ENCODE data around the gene MED4.
A peak's percentile ranks its signal among the peaks of the same experiment; 100 is the strongest.

Gene MED4

DNA sequence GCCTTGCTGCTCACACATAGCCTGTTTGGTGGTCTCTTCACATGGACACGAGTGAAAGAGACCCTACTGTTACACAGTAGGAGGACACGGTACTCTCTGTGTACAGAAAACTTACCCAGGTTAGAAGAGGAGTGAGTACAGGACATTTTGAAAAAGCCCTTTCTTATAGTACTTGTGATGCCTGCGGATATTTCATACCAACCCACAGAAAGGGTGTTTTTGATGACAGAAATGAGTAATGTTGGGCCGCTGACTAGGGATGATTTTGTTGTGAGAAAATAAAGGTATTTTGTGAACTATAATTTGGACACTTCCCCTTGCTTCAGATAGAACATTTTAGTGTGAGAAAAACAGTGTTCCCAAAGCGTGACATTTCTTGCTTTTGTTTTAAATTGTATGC is 39.2 kb downstream of the MED4 start:
- peaks cover 45% of the 10 kb centered on the region for H3K9me3 Mint-ChIP-seq
- H3K4me3 Mint-ChIP-seq: no peak overlapping the region
- H3K4me1 Mint-ChIP-seq: no peaks in the 10 kb centered on the region
- peak overlapping the region; percentile 38 for H3K27ac Mint-ChIP-seq
- H3K27me3 Mint-ChIP-seq (ENCODE audit: low read depth, poor library complexity): peaks cover 4% of the 10 kb centered on the region
- TF ChIP-seq, protein P1, sequence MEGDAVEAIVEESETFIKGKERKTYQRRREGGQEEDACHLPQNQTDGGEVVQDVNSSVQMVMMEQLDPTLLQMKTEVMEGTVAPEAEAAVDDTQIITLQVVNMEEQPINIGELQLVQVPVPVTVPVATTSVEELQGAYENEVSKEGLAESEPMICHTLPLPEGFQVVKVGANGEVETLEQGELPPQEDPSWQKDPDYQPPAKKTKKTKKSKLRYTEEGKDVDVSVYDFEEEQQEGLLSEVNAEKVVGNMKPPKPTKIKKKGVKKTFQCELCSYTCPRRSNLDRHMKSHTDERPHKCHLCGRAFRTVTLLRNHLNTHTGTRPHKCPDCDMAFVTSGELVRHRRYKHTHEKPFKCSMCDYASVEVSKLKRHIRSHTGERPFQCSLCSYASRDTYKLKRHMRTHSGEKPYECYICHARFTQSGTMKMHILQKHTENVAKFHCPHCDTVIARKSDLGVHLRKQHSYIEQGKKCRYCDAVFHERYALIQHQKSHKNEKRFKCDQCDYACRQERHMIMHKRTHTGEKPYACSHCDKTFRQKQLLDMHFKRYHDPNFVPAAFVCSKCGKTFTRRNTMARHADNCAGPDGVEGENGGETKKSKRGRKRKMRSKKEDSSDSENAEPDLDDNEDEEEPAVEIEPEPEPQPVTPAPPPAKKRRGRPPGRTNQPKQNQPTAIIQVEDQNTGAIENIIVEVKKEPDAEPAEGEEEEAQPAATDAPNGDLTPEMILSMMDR (IDR thresholded peaks at IDR 0.05): no peak
- DNase-seq: no peak
- H3K36me3 Mint-ChIP-seq (ENCODE audit: low read depth): peaks cover 79% of the 10 kb centered on the region

DNA sequence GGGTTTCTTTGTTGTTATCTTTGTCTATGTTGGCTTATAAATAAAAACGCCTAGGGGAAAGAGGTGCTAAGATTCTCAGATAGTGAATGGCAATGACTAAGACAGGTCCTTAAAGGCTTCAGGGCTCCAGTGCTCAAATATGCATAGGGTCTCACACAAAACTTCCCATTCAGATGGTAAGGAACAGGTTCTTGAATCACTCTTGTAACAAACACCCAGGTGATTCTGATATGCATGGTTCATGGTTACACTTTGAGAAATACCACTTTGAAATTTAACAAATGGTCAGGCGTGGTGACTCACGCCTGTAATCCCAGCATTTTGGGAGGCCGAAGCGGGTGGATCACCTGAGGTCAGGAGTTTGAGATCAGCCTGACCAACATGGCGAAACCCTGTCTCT is 40.3 kb downstream of the MED4 start:
- peaks cover 34% of the 10 kb centered on the region for H3K9me3 Mint-ChIP-seq
- no peaks in the 10 kb centered on the region for H3K4me1 Mint-ChIP-seq
- H3K4me3 Mint-ChIP-seq: no peak overlapping the region
- TF ChIP-seq, protein P1 (IDR thresholded peaks at IDR 0.05): no peak
- no peak for DNase-seq
- H3K27ac Mint-ChIP-seq: no peak overlapping the region
- H3K36me3 Mint-ChIP-seq (ENCODE audit: low read depth): peaks cover 72% of the 10 kb centered on the region
- peaks cover 4% of the 10 kb centered on the region for H3K27me3 Mint-ChIP-seq (ENCODE audit: low read depth, poor library complexity)

DNA sequence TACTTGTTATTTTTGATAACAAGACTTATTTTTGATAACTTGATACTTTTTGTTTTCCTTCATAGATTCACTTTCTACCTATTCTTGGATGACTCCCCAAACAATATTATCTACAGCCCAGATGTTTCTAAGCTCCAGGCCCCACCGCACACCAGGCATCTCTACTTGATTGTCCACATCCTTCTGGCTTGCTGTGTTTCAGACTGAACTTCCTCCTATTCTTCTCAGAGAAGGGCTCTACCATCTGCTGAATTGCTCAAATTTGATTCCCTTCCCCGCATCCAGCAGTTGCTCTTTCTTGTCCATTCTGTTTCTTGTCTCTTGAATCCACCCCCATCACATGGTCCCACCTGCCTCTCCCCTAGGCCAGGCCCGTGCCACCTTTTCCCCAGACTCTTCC is 44.4 kb downstream of the MED4 start:
- Mint-ChIP-seq H3K4me3 (no peak overlapping the region), H3K4me1 (no peaks in the 10 kb centered on the region), H3K9me3 (no peaks in the 10 kb centered on the region), H3K27ac (no peak overlapping the region), H3K36me3 (ENCODE audit: low read depth) (peaks cover 48% of the 10 kb centered on the region), H3K27me3 (ENCODE audit: low read depth, poor library complexity) (no peaks in the 10 kb centered on the region)
- TF ChIP-seq, protein P1 (IDR thresholded peaks at IDR 0.05): no peak
- no peak for DNase-seq

DNA sequence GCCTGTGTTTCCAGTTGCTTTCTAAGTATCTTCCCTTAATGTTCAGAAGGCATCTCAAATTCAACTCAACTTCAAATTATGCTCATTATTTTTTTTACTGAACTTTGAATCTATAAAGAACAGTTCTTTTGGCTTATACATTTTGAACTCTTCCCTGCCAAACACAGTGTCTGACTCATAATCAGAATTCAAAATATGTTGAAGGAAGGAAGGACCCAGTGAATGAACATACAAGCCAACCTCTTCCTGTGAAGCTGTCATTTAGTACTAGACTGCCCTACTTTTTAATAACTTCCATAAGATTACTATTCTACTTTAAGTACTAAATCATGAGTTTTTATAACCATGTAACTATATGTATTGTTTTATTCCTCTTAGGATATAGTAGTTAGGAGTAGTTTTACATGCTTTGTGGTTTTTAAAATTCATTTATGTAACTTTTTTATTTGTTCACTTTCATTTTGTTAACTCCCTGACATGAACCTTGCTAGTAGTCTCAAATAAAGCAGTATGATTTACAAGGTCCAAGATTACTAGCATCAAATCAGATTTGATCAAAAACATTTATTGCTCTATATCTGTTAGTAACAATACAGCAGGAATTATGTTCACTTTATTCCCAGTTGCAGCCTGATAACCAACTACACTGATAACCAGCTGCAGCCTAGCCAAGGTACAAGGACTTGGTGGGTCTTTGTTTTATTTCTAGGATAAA is 51.0 kb downstream of the MED4 start:
- Mint-ChIP-seq H3K27me3 (ENCODE audit: low read depth, poor library complexity) (no peaks in the 10 kb centered on the region), H3K4me3 (no peak overlapping the region), H3K36me3 (ENCODE audit: low read depth) (peaks cover 51% of the 10 kb centered on the region), H3K9me3 (no peaks in the 10 kb centered on the region), H3K4me1 (peaks cover 5% of the 10 kb centered on the region), H3K27ac (peak overlapping the region; percentile 22)
- DNase-seq: no peak
- TF ChIP-seq, protein P1 (IDR thresholded peaks at IDR 0.05): no peak

DNA sequence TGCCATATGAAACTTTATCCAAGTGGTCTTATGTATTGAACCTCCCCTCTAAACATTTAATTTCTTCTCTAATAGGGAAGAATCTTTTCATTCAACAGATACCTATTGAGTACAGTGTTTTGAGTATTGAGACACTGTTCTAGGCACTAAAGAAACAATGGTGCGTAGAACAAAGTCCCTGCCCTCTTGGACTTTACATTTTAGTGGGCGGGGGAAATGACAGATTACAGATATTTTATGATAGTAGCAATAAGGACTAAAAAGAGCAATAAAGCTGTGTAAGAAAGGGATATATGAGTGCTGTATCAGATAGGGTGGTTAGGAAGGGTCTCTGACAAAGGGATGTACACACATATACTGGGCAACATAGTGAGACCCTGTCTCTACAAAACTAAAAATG is 52.0 kb downstream of the MED4 start:
- no peak overlapping the region for H3K4me3 Mint-ChIP-seq
- TF ChIP-seq, protein P1 (IDR thresholded peaks at IDR 0.05): no peak
- no peaks in the 10 kb centered on the region for H3K27me3 Mint-ChIP-seq (ENCODE audit: low read depth, poor library complexity)
- no peaks in the 10 kb centered on the region for H3K9me3 Mint-ChIP-seq
- no peak overlapping the region for H3K27ac Mint-ChIP-seq
- DNase-seq: no peak
- peaks cover 49% of the 10 kb centered on the region for H3K36me3 Mint-ChIP-seq (ENCODE audit: low read depth)
- peaks cover 9% of the 10 kb centered on the region for H3K4me1 Mint-ChIP-seq

DNA sequence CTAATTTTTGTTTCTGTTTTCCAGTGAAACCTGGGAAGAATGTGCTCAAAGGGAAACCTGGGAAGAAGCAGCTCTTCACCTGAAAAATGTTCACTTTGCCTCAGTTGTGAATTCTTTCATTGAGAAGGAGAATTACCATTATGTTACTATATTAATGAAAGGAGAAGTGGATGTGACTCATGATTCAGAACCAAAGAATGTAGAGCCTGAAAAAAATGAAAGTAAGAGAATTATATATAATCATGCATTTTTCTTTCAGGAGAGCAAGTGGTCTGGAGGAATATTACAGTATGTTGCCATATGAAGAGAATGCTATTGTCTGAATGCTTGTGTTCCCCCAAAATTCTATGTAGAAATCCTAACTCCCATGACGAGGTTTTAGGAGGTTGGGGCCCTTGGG is 54.0 kb downstream of the MED4 start:
- H3K4me1 Mint-ChIP-seq: peaks cover 22% of the 10 kb centered on the region
- no peaks in the 10 kb centered on the region for H3K9me3 Mint-ChIP-seq
- H3K4me3 Mint-ChIP-seq: no peak overlapping the region
- H3K27ac Mint-ChIP-seq: peak overlapping the region; percentile 36
- TF ChIP-seq, protein P1 (IDR thresholded peaks at IDR 0.05): no peak
- H3K36me3 Mint-ChIP-seq (ENCODE audit: low read depth): peaks cover 45% of the 10 kb centered on the region
- DNase-seq: no peak
- H3K27me3 Mint-ChIP-seq (ENCODE audit: low read depth, poor library complexity): no peaks in the 10 kb centered on the region

All from nephron progenitor cell (in vitro differentiated cells).